Vagina (tissue), 2 donors: ENCODE data around the gene SLF2. TPM values are rescaled to one million over a fixed set of nuclear protein-coding genes. Genes with fewer than 3 reads are reported as not detected.

Source experiments
- DNase-seq, 2 donors: peaks; one replicate each; pipeline ENCODE4 v3.0.0-alpha.2; 2017; ENCODE audit errors: extremely low spot score in 2 of 2
- H3K27ac ChIP-seq: fragments of 200-600 bp; sonication (generic); one replicate; pipeline ENCODE4 v1.5.1; 2019
- H3K27me3 ChIP-seq: fragments of 200-600 bp; sonication (generic); one replicate; pipeline ENCODE4 v1.5.1; 2019
- H3K36me3 ChIP-seq, 2 donors: fragments of 200-600 bp; sonication (generic); one replicate each; pipeline ENCODE4 v1.5.1; 2017 to 2019
- H3K4me1 ChIP-seq: fragments of 200-600 bp; sonication (generic); one replicate; pipeline ENCODE4 v1.5.1; 2019
- H3K4me3 ChIP-seq, 2 donors: fragments of 200-600 bp; sonication (generic); 1 replicate in 1 of 2; 2 replicates in 1 of 2; pipeline ENCODE4 v1.5.1; 2016 to 2019
- H3K9me3 ChIP-seq: fragments of 200-600 bp; sonication (generic); one replicate; pipeline ENCODE4 v1.5.1; 2019
- POLR2A ChIP-seq, 2 donors: fragments of 450-650 bp; IDR thresholded peaks; one replicate each; pipeline ENCODE4 v1.6.1; 2017; ENCODE audit warnings: antibody characterized with exemption in 2 of 2, mild to moderate bottlenecking in 2 of 2, moderate library complexity in 2 of 2
- POLR2AphosphoS5 ChIP-seq, 2 donors: sonication (generic); formaldehyde crosslinking; IDR thresholded peaks; one replicate each; pipeline ENCODE4 v1.9.0; 2017; ENCODE audit warnings: antibody characterized with exemption in 2 of 2, mild to moderate bottlenecking in 2 of 2, low read depth in 1 of 2; ENCODE audit not compliant: insufficient read depth in 1 of 2
- intact Hi-C: fragments of 100-400 bp; cut with DNase I; formaldehyde crosslinking; loops from one replicate; pipeline ENCODE4 v1.15.1; 2023
- total RNA-seq: library from RNA; depleted of rRNA; stranded (reverse); fragments of >200 nt; gene quantifications from one replicate; pipeline ENCODE4 v1.2.3, GENCODE V29; 2016
- TF ChIP-seq, protein P1 (sequence below), 3 experiments: fragments of 450-650 bp in 2 of 3; fragments of 200-600 bp in 1 of 3; sonication (generic) in 1 of 3; IDR thresholded peaks; one replicate each; pipeline ENCODE4 v1.5.1; 2017 to 2019; ENCODE audit warnings: antibody characterized with exemption in 3 of 3, mild to moderate bottlenecking in 2 of 3, moderate library complexity in 2 of 3

SLF2 gene
- total RNA-seq, 1 donor from 2014 or later: 26.8 TPM

DNA sequence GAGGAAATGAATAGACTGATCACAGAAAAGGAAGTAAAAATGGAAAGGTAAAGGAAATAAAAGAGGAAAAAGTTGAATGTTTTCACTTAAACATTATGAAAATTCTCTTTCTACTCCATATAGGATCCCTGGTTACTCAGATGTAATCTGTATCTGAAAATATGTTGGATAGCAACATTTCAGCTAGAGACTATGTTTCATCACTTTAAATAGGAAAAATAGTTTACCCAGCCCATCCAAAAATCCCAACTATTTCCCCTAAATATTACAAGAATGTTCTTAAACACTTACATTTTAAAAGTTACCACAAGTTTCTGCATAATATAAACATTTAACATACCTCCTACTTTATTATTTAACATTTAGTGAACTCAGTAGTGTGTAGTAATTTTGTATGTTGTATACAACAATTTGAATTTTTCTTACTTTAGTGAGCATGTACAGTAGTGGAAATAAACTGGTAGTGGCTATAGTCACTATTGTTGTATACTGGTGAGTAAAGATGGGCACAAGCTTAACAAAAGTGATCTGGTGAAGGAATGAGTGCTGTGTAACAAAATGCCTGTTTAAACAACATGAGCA lies 27.1 kb downstream of the SLF2 start:
- peaks cover 0 to 63% of the 10 kb centered on the region in 2 donors for H3K36me3 ChIP-seq
- TF ChIP-seq POLR2AphosphoS5 (IDR thresholded peaks at IDR 0.05; ENCODE audit: insufficient read depth in 1 of 2, low read depth in 1 of 2): no peak
- TF ChIP-seq, protein P1, sequence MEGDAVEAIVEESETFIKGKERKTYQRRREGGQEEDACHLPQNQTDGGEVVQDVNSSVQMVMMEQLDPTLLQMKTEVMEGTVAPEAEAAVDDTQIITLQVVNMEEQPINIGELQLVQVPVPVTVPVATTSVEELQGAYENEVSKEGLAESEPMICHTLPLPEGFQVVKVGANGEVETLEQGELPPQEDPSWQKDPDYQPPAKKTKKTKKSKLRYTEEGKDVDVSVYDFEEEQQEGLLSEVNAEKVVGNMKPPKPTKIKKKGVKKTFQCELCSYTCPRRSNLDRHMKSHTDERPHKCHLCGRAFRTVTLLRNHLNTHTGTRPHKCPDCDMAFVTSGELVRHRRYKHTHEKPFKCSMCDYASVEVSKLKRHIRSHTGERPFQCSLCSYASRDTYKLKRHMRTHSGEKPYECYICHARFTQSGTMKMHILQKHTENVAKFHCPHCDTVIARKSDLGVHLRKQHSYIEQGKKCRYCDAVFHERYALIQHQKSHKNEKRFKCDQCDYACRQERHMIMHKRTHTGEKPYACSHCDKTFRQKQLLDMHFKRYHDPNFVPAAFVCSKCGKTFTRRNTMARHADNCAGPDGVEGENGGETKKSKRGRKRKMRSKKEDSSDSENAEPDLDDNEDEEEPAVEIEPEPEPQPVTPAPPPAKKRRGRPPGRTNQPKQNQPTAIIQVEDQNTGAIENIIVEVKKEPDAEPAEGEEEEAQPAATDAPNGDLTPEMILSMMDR (IDR thresholded peaks at IDR 0.05): no peak
- no peak for TF ChIP-seq POLR2A (IDR thresholded peaks at IDR 0.05)
- intact Hi-C loops: no loop called here

DNA sequence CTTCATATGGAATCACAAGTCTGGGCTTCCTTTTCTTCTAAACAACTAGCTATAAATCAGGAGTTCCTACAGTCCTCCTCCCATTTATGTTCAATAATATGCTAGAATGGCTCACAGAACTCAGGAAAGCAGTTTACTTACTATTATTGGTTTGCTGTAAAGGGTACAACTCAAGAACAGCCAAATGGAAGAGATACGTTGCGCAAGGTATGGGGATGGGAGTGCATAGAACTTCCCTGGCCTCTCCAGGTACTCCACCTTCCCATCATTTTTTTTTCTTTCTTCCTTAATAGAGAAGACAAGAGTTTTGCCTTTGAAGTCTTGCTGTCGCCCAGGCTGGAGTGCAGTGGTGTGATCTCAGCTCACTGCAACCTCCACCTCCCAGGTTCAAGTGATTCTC lies 29.5 kb downstream of the SLF2 start:
- intact Hi-C loops: no loop called here
- DNase-seq: no peak
- Histone ChIP-seq H3K36me3 (peaks cover 3 to 69% of the 10 kb centered on the region in 2 donors), H3K4me3 (no peak overlapping the region), H3K4me1 (no peaks in the 10 kb centered on the region), H3K27me3 (no peaks in the 10 kb centered on the region), H3K9me3 (no peaks in the 10 kb centered on the region), H3K27ac (no peak overlapping the region)
- TF ChIP-seq POLR2A (IDR thresholded peaks at IDR 0.05): no peak
- no peak for TF ChIP-seq POLR2AphosphoS5 (IDR thresholded peaks at IDR 0.05; ENCODE audit: insufficient read depth in 1 of 2, low read depth in 1 of 2)
- TF ChIP-seq, protein P1 (IDR thresholded peaks at IDR 0.05): no peak

More for the DNA sequence above, 27.1 kb downstream of the SLF2 start:
- no peaks in the 10 kb centered on the region for H3K9me3 ChIP-seq
- no peak overlapping the region for H3K4me3 ChIP-seq
- H3K27me3 ChIP-seq: no peaks in the 10 kb centered on the region
- no peaks in the 10 kb centered on the region for H3K4me1 ChIP-seq
- no peak overlapping the region for H3K27ac ChIP-seq
- DNase-seq: no peak

DNA sequence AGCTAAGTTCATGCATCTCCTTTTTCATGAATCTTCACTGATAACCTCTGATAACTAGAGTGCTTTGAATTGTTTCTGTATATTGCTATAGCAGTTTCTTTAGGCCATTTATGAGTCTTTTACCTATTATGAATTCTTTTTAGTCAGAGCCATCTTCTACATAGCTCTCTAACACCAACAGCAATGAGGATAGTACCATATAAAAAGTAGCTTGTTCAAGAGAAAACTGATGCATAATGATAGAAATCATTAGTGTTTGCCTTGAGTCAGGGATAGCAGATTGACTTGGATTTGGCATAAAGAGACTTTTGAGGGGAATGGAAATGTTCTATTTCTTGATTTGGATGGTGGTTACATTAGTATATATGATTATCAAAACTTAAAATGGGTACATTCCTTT lies 30.7 kb downstream of the SLF2 start:
- Histone ChIP-seq H3K36me3 (peaks cover 3 to 68% of the 10 kb centered on the region in 2 donors), H3K27me3 (no peaks in the 10 kb centered on the region), H3K27ac (no peak overlapping the region), H3K4me1 (no peaks in the 10 kb centered on the region), H3K9me3 (no peaks in the 10 kb centered on the region), H3K4me3 (no peak overlapping the region)
- no peak for TF ChIP-seq POLR2AphosphoS5 (IDR thresholded peaks at IDR 0.05; ENCODE audit: insufficient read depth in 1 of 2, low read depth in 1 of 2)
- TF ChIP-seq POLR2A (IDR thresholded peaks at IDR 0.05): no peak
- TF ChIP-seq, protein P1 (IDR thresholded peaks at IDR 0.05): no peak
- intact Hi-C loops: no loop called here
- no peak for DNase-seq

DNA sequence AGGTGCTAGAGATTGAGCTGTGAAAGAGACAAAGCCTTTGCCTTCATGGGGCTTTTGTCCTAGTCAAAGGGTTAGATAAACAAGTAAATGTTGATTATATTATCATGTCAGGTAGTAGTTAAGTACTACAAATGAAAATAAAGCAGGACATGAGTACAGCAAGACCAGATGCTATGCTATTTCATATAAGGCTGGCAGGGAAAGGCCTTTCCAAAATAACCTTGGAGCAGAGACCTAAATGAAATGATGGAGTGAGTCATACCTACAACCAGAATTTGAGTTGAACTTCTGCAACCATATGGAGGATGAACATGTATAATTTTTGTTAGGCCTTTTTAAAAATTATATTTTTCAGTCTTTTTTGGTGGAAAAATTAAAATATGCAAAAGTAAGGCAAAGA lies 33.0 kb downstream of the SLF2 start:
- intact Hi-C loops: no loop called here
- Histone ChIP-seq H3K27me3 (no peaks in the 10 kb centered on the region), H3K4me1 (no peaks in the 10 kb centered on the region), H3K4me3 (no peak overlapping the region), H3K27ac (no peak overlapping the region), H3K36me3 (peaks cover 3 to 60% of the 10 kb centered on the region in 2 donors), H3K9me3 (no peaks in the 10 kb centered on the region)
- DNase-seq: no peak
- TF ChIP-seq POLR2A (IDR thresholded peaks at IDR 0.05) (no peak), POLR2AphosphoS5 (IDR thresholded peaks at IDR 0.05; ENCODE audit: insufficient read depth in 1 of 2, low read depth in 1 of 2) (no peak)
- TF ChIP-seq, protein P1 (IDR thresholded peaks at IDR 0.05): no peak

GRCh38 chr10:100948916-100949315 lies 36.2 kb downstream of the SLF2 start:
- no peaks in the 10 kb centered on the region for H3K4me1 ChIP-seq
- peaks cover 3 to 60% of the 10 kb centered on the region in 2 donors for H3K36me3 ChIP-seq
- H3K4me3 ChIP-seq: no peak overlapping the region
- H3K27ac ChIP-seq: no peak overlapping the region
- no peaks in the 10 kb centered on the region for H3K27me3 ChIP-seq
- intact Hi-C loops: no loop called here
- DNase-seq: no peak
- no peaks in the 10 kb centered on the region for H3K9me3 ChIP-seq
- no peak for TF ChIP-seq POLR2AphosphoS5 (IDR thresholded peaks at IDR 0.05; ENCODE audit: insufficient read depth in 1 of 2, low read depth in 1 of 2)
- TF ChIP-seq, protein P1 (IDR thresholded peaks at IDR 0.05): no peak
- no peak for TF ChIP-seq POLR2A (IDR thresholded peaks at IDR 0.05)
